ENCODE results near the gene GPC5.

GRCh38 chr13:91693466-91693865 lies 295.0 kb downstream of the GPC5 start:
- TF ChIP-seq POLR2A (IDR thresholded peaks at IDR 0.05), result no peak
- TF ChIP-seq, protein P1, sequence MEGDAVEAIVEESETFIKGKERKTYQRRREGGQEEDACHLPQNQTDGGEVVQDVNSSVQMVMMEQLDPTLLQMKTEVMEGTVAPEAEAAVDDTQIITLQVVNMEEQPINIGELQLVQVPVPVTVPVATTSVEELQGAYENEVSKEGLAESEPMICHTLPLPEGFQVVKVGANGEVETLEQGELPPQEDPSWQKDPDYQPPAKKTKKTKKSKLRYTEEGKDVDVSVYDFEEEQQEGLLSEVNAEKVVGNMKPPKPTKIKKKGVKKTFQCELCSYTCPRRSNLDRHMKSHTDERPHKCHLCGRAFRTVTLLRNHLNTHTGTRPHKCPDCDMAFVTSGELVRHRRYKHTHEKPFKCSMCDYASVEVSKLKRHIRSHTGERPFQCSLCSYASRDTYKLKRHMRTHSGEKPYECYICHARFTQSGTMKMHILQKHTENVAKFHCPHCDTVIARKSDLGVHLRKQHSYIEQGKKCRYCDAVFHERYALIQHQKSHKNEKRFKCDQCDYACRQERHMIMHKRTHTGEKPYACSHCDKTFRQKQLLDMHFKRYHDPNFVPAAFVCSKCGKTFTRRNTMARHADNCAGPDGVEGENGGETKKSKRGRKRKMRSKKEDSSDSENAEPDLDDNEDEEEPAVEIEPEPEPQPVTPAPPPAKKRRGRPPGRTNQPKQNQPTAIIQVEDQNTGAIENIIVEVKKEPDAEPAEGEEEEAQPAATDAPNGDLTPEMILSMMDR (IDR thresholded peaks at IDR 0.05), result no peak

All from testis (tissue), 2 donors.